Measurements from ENCODE around the gene RELN. TPM values are rescaled to one million over a fixed set of nuclear protein-coding genes. Genes with fewer than 3 reads are reported as not detected.

The RELN gene
- total and polyA plus RNA-seq, 2 donors (not counting 1 experiment from before 2014, with no cell fraction given) = not detected

- no peaks in the 10 kb centered on the region for H4K20me1 ChIP-seq (ENCODE audit: control insufficient read depth, insufficient read depth, low read length, poor library complexity, severe bottlenecking)
- no peak overlapping the region for H3K4me2 ChIP-seq (replicated peaks; ENCODE audit: low read depth, low read length, poor library complexity, severe bottlenecking)
- no peak overlapping the region for H3K9ac ChIP-seq (ENCODE audit: low read length)
- 45% methylated on average over 3 of the region's 10 CpGs for WGBS (ENCODE audit: insufficient coverage)
- H3K36me3 ChIP-seq (replicated peaks in 1 of 2; ENCODE audit: control extremely low read depth in 1 of 2, control insufficient read depth in 1 of 2, extremely low read depth in 1 of 2, insufficient read depth in 2 of 2, low read length in 1 of 2) = no peaks in the 10 kb centered on the region
- ChIA-PET CTCF (no interaction called here), POLR2A (no interaction called here)
- intact Hi-C loops (cut with micrococcal nuclease) = no loop called here
- no peaks in the 10 kb centered on the region for H3K27me3 ChIP-seq (replicated peaks in 1 of 4; ENCODE audit: control extremely low read depth in 1 of 4, control insufficient read depth in 3 of 4, insufficient read depth in 4 of 4, low read length in 3 of 4)
- ATAC-seq (ENCODE audit: low read depth) (no peak), DNase-seq (no peak)
- H3K27ac ChIP-seq (ENCODE audit: low read length in 2 of 2) = no peak overlapping the region
- no peaks in the 10 kb centered on the region for H3K4me1 ChIP-seq (ENCODE audit: control insufficient read depth in 2 of 2, insufficient read depth in 2 of 2, low read length in 2 of 2)
- H3K4me1 Mint-ChIP-seq = no peaks in the 10 kb centered on the region
- no peak overlapping the region for H2AFZ ChIP-seq (ENCODE audit: insufficient read depth, low read depth, low read length, poor library complexity, severe bottlenecking)
- TF ChIP-seq CTCF (IDR thresholded peaks at IDR 0.05) (no peak), EZH2 (IDR thresholded peaks at IDR 0.05; ENCODE audit: borderline replicate concordance, insufficient read depth, low read depth, low read length, poor library complexity, severe bottlenecking) (no peak)
- H3K4me3 Mint-ChIP-seq = no peak overlapping the region
- no peak overlapping the region for H3K27ac Mint-ChIP-seq
- H3K27me3 Mint-ChIP-seq = no peaks in the 10 kb centered on the region
- no peaks in the 10 kb centered on the region for H3K9me3 ChIP-seq (ENCODE audit: control extremely low read depth in 1 of 3, control insufficient read depth in 2 of 3, insufficient read depth in 1 of 3, low read length in 2 of 3)
- no peaks in the 10 kb centered on the region for H3K79me2 ChIP-seq (ENCODE audit: control insufficient read depth, insufficient read depth, low read length)
- no peak overlapping the region for H3K4me3 ChIP-seq (ENCODE audit: control extremely low read depth in 1 of 5, extremely low read depth in 1 of 5, insufficient read depth in 1 of 5, low read depth in 2 of 5, low read length in 4 of 5)
- H3K9me3 Mint-ChIP-seq (ENCODE audit: insufficient read depth) = no peaks in the 10 kb centered on the region
These were observed 94.5 kb downstream of the RELN start for GRCh38 chr7:103894656-103895596.

GRCh38 chr7:103893350-103893749 lies 96.1 kb downstream of the RELN start:
- ChIA-PET CTCF (no interaction called here), POLR2A (no interaction called here)
- no peak overlapping the region for H3K27ac Mint-ChIP-seq
- H3K27me3 Mint-ChIP-seq = no peaks in the 10 kb centered on the region
- Histone ChIP-seq H3K36me3 (replicated peaks in 1 of 2; ENCODE audit: control extremely low read depth in 1 of 2, control insufficient read depth in 1 of 2, extremely low read depth in 1 of 2, insufficient read depth in 2 of 2, low read length in 1 of 2) (no peaks in the 10 kb centered on the region), H4K20me1 (ENCODE audit: control insufficient read depth, insufficient read depth, low read length, poor library complexity, severe bottlenecking) (no peaks in the 10 kb centered on the region), H3K4me2 (replicated peaks; ENCODE audit: low read depth, low read length, poor library complexity, severe bottlenecking) (no peak overlapping the region), H3K27me3 (replicated peaks in 1 of 4; ENCODE audit: control extremely low read depth in 1 of 4, control insufficient read depth in 3 of 4, insufficient read depth in 4 of 4, low read length in 3 of 4) (no peaks in the 10 kb centered on the region), H3K4me3 (ENCODE audit: control extremely low read depth in 1 of 5, extremely low read depth in 1 of 5, insufficient read depth in 1 of 5, low read depth in 2 of 5, low read length in 4 of 5) (no peak overlapping the region), H2AFZ (ENCODE audit: insufficient read depth, low read depth, low read length, poor library complexity, severe bottlenecking) (no peak overlapping the region), H3K9ac (ENCODE audit: low read length) (no peak overlapping the region), H3K27ac (ENCODE audit: low read length in 2 of 2) (no peak overlapping the region), H3K9me3 (ENCODE audit: control extremely low read depth in 1 of 3, control insufficient read depth in 2 of 3, insufficient read depth in 1 of 3, low read length in 2 of 3) (no peaks in the 10 kb centered on the region), H3K79me2 (ENCODE audit: control insufficient read depth, insufficient read depth, low read length) (no peaks in the 10 kb centered on the region), H3K4me1 (ENCODE audit: control insufficient read depth in 2 of 2, insufficient read depth in 2 of 2, low read length in 2 of 2) (no peaks in the 10 kb centered on the region)
- no peak overlapping the region for H3K4me3 Mint-ChIP-seq
- no peak for TF ChIP-seq EZH2 (IDR thresholded peaks at IDR 0.05; ENCODE audit: borderline replicate concordance, insufficient read depth, low read depth, low read length, poor library complexity, severe bottlenecking)
- no peak for TF ChIP-seq CTCF (IDR thresholded peaks at IDR 0.05)
- H3K9me3 Mint-ChIP-seq (ENCODE audit: insufficient read depth) = no peaks in the 10 kb centered on the region
- H3K4me1 Mint-ChIP-seq = no peaks in the 10 kb centered on the region
- DNase-seq (no peak), ATAC-seq (ENCODE audit: low read depth) (no peak)
- no CpG with 5 or more reads among the region's 2 CpGs for WGBS (ENCODE audit: insufficient coverage)
- intact Hi-C loops (cut with micrococcal nuclease) = no loop called here

All from B cell (primary cell).